ENCODE results near the gene RAB40C. TPM values are rescaled to one million over a fixed set of nuclear protein-coding genes. Genes with fewer than 3 reads are reported as not detected.

The RAB40C gene
- total and polyA plus RNA-seq, 4 donors, result 6.1 to 11.0 (median 9.2) TPM

- peak; percentile 94 for DNase-seq (ENCODE audit: low spot score)
- H3K9ac ChIP-seq (ENCODE audit: low read depth in 1 of 2, low read length in 2 of 2), result peak within 1 kb of the TSS; percentile 50 to 51
- peak within 1 kb of the TSS; percentile 51 to 64 for H3K27ac ChIP-seq (ENCODE audit: low read depth in 1 of 2, low read length in 2 of 2)
- H3K27me3 ChIP-seq (ENCODE audit: control insufficient read depth in 4 of 4, insufficient read depth in 4 of 4, low read length in 3 of 4), result no peaks in the 10 kb centered on the region
- H3K4me1 ChIP-seq (ENCODE audit: control insufficient read depth in 4 of 4, insufficient read depth in 4 of 4, low read length in 3 of 4), result peaks cover 7 to 19% (median 15%) of the 10 kb centered on the region in 4 donors
- WGBS, result under 1% methylated on average over 78 of the region's 78 CpGs
- peak within 1 kb of the TSS; percentile 58 to 93 (median 80) for H3K4me3 ChIP-seq (ENCODE audit: low read depth in 1 of 3, low read length in 3 of 3)
- TF ChIP-seq SP1 (IDR thresholded peaks at IDR 0.05) (peak; percentile 14), YY1 (IDR thresholded peaks at IDR 0.05) (peak; percentile 84), GABPA (IDR thresholded peaks at IDR 0.05 in 1 of 2, conservative IDR thresholded peaks at IDR 0.05 in 1 of 2) (peak in 1 of 2 donors; percentile 91), RAD21 (IDR thresholded peaks at IDR 0.05) (peak in 1 of 2 donors; percentile 69)
- TF ChIP-seq, protein P1, sequence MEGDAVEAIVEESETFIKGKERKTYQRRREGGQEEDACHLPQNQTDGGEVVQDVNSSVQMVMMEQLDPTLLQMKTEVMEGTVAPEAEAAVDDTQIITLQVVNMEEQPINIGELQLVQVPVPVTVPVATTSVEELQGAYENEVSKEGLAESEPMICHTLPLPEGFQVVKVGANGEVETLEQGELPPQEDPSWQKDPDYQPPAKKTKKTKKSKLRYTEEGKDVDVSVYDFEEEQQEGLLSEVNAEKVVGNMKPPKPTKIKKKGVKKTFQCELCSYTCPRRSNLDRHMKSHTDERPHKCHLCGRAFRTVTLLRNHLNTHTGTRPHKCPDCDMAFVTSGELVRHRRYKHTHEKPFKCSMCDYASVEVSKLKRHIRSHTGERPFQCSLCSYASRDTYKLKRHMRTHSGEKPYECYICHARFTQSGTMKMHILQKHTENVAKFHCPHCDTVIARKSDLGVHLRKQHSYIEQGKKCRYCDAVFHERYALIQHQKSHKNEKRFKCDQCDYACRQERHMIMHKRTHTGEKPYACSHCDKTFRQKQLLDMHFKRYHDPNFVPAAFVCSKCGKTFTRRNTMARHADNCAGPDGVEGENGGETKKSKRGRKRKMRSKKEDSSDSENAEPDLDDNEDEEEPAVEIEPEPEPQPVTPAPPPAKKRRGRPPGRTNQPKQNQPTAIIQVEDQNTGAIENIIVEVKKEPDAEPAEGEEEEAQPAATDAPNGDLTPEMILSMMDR (IDR thresholded peaks at IDR 0.05; ENCODE audit: low read depth, low read length, missing input control), result peak; percentile 90
- TF ChIP-seq, protein P2, sequence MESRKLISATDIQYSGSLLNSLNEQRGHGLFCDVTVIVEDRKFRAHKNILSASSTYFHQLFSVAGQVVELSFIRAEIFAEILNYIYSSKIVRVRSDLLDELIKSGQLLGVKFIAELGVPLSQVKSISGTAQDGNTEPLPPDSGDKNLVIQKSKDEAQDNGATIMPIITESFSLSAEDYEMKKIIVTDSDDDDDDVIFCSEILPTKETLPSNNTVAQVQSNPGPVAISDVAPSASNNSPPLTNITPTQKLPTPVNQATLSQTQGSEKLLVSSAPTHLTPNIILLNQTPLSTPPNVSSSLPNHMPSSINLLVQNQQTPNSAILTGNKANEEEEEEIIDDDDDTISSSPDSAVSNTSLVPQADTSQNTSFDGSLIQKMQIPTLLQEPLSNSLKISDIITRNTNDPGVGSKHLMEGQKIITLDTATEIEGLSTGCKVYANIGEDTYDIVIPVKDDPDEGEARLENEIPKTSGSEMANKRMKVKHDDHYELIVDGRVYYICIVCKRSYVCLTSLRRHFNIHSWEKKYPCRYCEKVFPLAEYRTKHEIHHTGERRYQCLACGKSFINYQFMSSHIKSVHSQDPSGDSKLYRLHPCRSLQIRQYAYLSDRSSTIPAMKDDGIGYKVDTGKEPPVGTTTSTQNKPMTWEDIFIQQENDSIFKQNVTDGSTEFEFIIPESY (IDR thresholded peaks at IDR 0.05), result no peak
- peaks cover 5 to 28% (median 15%) of the 10 kb centered on the region in 4 donors for H3K36me3 ChIP-seq (ENCODE audit: control insufficient read depth in 4 of 4, insufficient read depth in 3 of 4, low read depth in 1 of 4, low read length in 3 of 4)
- H3K9me3 ChIP-seq (ENCODE audit: control insufficient read depth in 4 of 4, low read length in 3 of 4), result no peaks in the 10 kb centered on the region
These were observed 78.1 kb downstream of the RAB40C start, which contains the start of gene RHOT2 for GRCh38 chr16:667780-668518. Gene RHOT2 (plus strand): TSS chr16:668132. CDS start chr16:668200, 68 bp downstream.

DNA sequence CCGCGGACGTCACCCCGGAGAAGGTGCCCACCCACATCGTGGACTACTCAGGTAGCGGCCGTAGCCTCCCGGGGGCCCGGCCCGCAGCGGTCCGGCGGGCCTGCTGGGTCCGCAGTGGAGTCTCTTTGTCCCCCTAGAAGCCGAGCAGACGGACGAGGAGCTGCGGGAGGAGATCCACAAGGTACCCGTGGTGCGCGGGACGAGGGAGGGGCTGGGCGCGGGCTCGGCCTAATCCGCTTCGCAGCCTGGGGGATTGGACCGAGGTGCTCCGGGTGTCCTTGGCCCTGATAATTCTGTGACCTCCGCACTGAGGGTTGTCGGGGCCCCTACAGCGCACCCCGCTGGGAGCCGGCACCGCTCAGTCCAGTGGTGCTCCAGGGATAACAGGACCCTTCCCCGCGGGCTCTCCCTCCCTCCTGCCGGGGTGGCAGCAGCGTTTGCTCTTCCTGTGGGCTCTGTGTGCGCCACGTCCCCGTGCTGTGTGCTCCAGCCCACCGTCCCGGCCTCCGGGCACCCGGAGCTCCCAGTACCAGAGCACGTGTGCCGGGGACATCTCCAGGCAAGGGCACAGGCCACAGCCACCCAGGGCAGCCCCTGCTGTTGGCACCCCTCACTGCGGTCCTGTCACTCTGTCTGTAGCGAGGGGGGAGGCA, 78.8 kb downstream of the RAB40C start:
- H3K27ac ChIP-seq (ENCODE audit: low read depth in 1 of 2, low read length in 2 of 2), result peak overlapping the region in 1 of 2 donors; percentile 51
- H3K9me3 ChIP-seq (ENCODE audit: control insufficient read depth in 4 of 4, low read length in 3 of 4), result no peaks in the 10 kb centered on the region
- H3K4me3 ChIP-seq (ENCODE audit: low read depth in 1 of 3, low read length in 3 of 3), result peak overlapping the region; percentile 58 to 93 (median 80)
- H3K4me1 ChIP-seq (ENCODE audit: control insufficient read depth in 4 of 4, insufficient read depth in 4 of 4, low read length in 3 of 4), result peaks cover 7 to 19% (median 15%) of the 10 kb centered on the region in 4 donors
- DNase-seq (ENCODE audit: low spot score), result no peak
- 11% methylated on average over 50 of the region's 50 CpGs for WGBS
- H3K27me3 ChIP-seq (ENCODE audit: control insufficient read depth in 4 of 4, insufficient read depth in 4 of 4, low read length in 3 of 4), result no peaks in the 10 kb centered on the region
- H3K36me3 ChIP-seq (ENCODE audit: control insufficient read depth in 4 of 4, insufficient read depth in 3 of 4, low read depth in 1 of 4, low read length in 3 of 4), result peaks cover 5 to 35% (median 18%) of the 10 kb centered on the region in 4 donors
- peak overlapping the region; percentile 50 to 51 for H3K9ac ChIP-seq (ENCODE audit: low read depth in 1 of 2, low read length in 2 of 2)
- no peak for TF ChIP-seq REST (IDR thresholded peaks at IDR 0.05)
- TF ChIP-seq, protein P2 (IDR thresholded peaks at IDR 0.05), result no peak
- TF ChIP-seq HNF4G (IDR thresholded peaks at IDR 0.05), result no peak
- no peak for TF ChIP-seq YY1 (IDR thresholded peaks at IDR 0.05)
- TF ChIP-seq MAX (IDR thresholded peaks at IDR 0.05), result no peak
- TF ChIP-seq EGR1 (IDR thresholded peaks at IDR 0.05; ENCODE audit: low read depth in 2 of 2), result no peak
- no peak for TF ChIP-seq RAD21 (IDR thresholded peaks at IDR 0.05)
- no peak for TF ChIP-seq FOXA2 (IDR thresholded peaks at IDR 0.05)
- TF ChIP-seq RXRA (IDR thresholded peaks at IDR 0.05), result no peak
- TF ChIP-seq, protein P1 (IDR thresholded peaks at IDR 0.05; ENCODE audit: low read depth, low read length, missing input control), result no peak
- no peak for TF ChIP-seq GABPA (IDR thresholded peaks at IDR 0.05 in 1 of 2, conservative IDR thresholded peaks at IDR 0.05 in 1 of 2)
- TF ChIP-seq TAF1 (conservative IDR thresholded peaks at IDR 0.05), result no peak
- TF ChIP-seq FOXA1 (IDR thresholded peaks at IDR 0.05), result no peak
- TF ChIP-seq, protein P3, sequence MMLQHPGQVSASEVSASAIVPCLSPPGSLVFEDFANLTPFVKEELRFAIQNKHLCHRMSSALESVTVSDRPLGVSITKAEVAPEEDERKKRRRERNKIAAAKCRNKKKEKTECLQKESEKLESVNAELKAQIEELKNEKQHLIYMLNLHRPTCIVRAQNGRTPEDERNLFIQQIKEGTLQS (IDR thresholded peaks at IDR 0.05), result no peak
- no peak for TF ChIP-seq NR2F2 (IDR thresholded peaks at IDR 0.05)
- TF ChIP-seq JUND (IDR thresholded peaks at IDR 0.05), result no peak

Data from liver (tissue), 9 donors.